Measurements from ENCODE around the gene IL10RA.
"Not testable (repeated sequence)": the region's sequence is repeated elsewhere in the genome, so short reads cannot be mapped to it uniquely, and the experiment has no call there.

Gene IL10RA

GRCh38 chr11:117993988-117994745 lies 8.0 kb downstream of the IL10RA start:
- FAIRE-seq, result no peak

- no peak for FAIRE-seq
Observed at GRCh38 chr11:117995472-117995871, 9.3 kb downstream of the IL10RA start.

DNA sequence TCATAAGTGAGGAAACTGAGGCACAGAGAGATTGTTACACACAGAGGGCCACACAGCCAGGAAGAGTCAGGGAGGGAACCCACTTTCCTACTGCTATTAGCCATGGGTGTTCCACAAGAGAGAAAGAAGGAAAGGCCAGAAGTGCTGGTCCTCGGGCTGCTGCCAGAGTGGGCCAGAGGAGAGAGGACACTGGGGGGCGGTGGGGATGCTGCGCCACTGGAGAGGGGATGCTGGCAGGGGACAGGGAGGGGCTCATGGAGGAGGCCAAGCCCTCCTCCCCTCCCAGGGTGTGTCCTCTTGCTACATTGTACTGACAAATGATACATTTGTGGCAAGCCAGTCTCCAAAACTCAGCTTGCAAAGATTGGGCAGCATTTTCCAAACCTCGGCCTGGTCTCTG lies 9.9 kb downstream of the IL10RA start:
- FAIRE-seq, result no peak

- FAIRE-seq, result no peak
Observed at GRCh38 chr11:117997406-117997805, 11.2 kb downstream of the IL10RA start.

DNA sequence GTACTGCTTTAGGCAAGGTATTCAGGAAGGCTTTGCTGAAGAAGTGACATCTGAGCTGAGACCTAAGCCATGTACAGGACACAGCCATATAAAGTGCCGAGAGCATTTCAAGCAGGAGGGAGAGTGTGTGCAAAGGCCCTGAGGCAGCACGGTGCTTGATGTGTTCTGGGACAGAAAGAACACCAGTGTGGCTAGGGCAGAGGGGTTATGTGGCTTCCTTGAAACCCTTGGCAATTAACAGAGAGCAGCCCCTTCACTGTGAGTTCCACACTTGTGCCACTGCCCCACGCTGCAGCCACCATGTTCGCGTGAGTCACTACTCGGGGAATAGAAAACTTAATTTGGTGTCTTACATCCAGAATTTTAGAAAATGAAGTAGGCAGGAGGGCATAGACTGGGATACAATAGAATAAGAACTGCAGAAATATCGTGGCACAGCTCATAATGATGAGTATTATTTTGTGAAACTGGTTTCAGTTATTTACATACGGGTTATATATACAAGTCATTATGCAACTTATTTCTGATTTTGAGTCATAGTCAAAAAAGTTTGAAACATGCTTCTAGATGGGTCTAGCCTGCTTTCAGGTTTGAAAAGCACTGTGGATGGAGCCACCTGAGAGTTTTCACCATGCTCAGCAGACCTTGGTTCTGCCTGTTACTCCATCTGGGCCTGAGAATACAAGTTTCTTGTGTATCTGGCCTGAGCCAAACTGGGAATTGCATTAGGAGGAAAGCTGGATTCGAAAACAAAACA lies 11.8 kb downstream of the IL10RA start:
- no peak for FAIRE-seq

- no peak for FAIRE-seq
Observed at GRCh38 chr11:117998664-117999353, 12.6 kb downstream of the IL10RA start.

- FAIRE-seq, result no peak
Observed at GRCh38 chr11:117999354-117999993, 13.3 kb downstream of the IL10RA start.

GRCh38 chr11:118000067-118000849 lies 14.1 kb downstream of the IL10RA start:
- no peak for FAIRE-seq

- no peak for FAIRE-seq
Observed at GRCh38 chr11:118000850-118001228, 14.6 kb downstream of the IL10RA start.

DNA sequence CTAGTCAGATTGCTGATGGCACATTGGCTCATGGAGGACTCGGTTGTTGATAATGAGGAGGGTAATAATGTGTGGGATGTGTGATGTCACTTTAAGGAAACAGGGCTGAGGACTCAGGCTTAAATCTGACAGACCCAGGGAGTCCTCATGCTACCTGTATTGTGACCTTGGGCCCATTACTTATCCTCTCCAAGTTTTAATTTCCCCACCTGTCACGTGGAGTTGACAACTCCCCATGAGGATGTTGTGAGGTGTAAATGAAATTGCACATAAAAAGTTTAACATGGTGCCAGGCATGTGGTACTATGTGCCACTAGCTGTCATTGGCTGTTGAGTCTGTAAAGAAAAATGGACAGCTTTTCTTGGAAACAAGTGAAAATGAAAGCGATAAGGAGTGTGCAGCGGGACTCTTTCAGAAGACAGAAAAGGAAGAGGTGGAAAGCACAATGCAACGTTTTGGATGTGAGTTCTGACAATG lies 15.3 kb downstream of the IL10RA start:
- FAIRE-seq, result no peak

DNA sequence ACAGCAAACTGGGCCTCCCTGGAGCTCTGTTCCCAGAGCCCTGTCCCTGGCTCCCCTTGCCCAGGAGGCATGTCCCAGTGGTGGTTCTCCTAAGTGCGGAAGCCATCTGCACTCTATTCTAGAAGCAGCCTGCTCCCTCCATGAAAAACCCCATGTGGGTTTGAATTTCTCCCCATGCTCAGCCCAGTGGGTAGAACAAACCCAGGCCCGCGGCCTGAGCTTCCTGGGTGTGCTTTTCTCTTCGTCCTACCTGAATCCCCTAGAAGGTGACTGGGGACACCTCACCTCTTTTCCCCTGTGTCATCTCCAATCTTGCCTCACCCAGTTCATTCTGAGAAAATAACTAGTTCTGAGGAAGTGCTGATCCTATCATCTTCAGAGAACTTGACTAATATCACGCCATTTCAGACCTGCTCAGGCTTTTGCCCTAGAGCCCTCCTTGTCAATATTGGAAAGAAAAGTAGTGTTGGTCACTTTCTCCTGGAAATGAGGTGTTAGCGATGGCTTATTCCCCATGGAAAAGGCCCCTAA lies 15.9 kb downstream of the IL10RA start:
- no peak for FAIRE-seq

GRCh38 chr11:118002541-118003423 lies 16.6 kb downstream of the IL10RA start:
- no peak for FAIRE-seq

GRCh38 chr11:118003456-118003855 lies 17.3 kb downstream of the IL10RA start:
- no peak for FAIRE-seq

- no peak for FAIRE-seq
Observed at GRCh38 chr11:118004543-118005223, 18.5 kb downstream of the IL10RA start.

DNA sequence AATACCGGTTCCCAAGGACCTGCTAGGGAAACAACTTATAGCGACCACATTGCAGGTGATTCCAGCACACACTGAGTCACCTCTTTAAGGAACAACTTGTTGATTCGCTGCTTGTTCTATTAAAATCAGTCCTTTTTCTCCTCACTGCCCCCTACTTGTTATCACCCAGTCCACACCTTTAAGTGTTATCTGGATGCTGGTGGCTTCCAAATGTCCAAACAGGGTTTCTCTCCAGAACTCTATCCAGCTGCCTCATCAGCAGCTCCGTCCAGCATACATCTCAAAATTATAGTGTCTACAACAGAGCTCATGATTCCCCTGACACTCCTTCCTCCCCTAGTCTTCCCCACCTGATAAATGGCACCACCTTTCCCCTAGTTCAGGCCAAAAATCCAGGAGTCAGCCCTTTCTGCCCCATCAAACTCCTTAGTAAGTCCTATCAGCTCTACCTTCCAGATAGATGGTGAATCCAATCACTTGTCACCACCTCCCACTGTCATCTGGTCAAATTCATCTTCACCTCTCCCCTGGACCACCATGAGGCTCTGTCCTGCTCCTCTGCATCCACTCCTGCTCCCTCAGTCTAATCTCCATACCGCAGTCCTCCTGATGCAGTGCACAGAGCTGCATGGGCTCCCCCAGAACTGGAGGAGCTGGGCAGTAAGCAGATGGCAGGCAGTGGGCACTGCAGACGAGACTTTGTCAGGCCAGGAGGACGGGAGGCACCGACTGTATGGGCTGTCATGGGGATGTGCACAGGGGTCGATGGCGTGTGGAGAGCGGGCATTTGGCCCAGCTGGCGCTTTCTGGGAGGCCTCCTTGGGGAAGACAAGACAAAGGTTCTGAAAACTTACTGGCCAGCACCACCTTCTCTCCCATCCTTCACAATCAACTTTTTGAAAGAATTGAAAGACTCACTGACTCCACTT lies 19.3 kb downstream of the IL10RA start:
- no peak for FAIRE-seq

- no peak for FAIRE-seq
Observed at GRCh38 chr11:118006153-118006534, 19.9 kb downstream of the IL10RA start.

- FAIRE-seq, result no peak
Observed at GRCh38 chr11:118007040-118007439, 20.8 kb downstream of the IL10RA start.

DNA sequence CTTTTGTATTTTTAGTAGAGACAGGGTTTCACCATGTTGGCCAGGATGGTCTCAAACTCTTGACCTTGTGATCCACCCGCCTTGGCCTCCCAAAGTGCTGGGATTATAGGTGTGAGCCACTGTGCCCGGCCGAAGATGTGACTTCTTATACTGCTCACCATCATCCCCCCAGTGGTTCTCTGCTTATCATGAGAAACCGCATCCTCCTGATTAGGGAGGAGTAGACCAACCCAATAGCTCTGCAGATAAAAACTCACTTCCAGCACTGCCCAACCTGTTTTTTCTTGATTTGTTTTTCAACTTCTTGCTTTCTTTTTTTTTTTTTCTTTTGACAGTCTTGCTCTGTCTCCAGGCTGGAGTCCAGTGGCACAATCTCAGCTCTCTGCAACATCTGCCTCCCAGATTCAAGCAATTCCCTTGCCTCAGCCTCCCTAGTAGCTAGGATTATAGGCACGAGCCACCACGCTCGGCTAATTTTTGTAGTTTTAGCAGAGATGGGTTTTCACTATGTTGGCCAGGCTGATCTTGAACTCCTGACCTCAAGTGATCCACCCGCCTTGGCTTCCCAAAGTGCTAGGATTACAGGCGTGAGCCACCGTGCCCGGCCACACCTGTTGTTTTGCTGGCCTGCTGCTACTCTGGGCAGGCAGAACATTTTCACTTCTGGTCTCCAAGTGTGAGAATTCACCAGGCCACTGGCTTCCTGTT lies 21.5 kb downstream of the IL10RA start:
- FAIRE-seq, result not testable (repeated sequence)

All from colon (tissue), 2 donors.